Choroid plexus epithelial cell (primary cell): ENCODE data around the gene INTS1.

Experiments
- DNase-seq: peaks from one replicate; pipeline ENCODE4 v3.0.0-alpha.2; 2010; ENCODE audit warnings: low read depth
- H3K4me3 ChIP-seq: 2 replicates; pipeline ENCODE4 v1.5.1; 2011; ENCODE audit warnings: low read depth, mild to moderate bottlenecking, control low read depth, low read length, moderate library complexity
- CTCF ChIP-seq: conservative IDR thresholded peaks from 2 replicates; pipeline ENCODE4 v1.5.1; 2011; ENCODE audit warnings: low read depth, mild to moderate bottlenecking, control low read depth, inconsistent platforms, low read length, moderate library complexity

Gene INTS1

DNA sequence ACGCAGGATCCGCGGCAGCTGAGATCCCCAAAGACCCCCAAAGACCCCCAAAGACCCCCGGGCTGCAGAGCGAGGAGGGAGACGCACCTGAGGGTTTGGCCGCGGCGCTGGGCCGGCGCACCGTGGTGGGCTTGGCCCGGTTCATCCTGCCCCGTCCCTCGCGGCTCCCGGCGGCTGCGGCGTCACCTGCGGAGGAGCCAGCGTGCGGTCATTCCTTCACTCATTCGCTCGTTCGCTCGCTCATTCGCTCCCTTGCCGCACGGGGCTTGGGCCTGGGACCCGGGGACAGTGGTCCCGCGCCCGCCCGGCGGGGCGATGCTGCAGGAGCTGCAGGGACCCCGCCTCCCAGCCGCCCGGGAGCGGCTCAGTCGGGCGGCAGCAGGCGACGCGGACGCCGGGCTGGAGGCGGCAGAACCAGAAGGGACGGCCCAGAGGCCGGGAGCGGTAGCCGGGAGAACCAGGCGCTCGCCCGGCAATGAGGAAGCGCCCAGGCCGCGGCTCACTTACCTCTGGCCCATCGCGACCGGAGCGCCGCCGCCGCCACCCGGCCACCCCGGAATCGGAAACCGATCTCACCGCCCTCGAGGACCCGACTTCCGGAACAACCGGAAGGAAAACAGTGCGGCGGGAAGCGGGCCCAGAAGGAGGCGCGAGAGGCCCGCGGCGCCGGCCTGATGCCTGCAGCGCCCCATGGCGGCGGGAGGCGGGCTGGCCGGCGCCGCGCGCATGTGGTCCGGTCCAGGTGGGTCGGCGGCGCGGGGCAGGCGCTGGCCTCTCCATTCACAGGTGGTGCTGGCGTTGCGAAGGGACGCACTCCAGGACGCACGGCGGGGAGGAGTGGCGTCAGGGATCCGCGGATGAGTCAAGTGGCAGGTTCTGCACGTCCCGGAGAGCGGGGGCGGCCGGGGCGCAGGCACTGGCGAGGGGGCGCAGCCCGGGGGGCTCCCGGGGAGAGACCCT, at the start of gene INTS1:
Gene INTS1 (minus strand): TSS at position 574 of the 960 bp plus-strand sequence. CDS start 429 bp downstream, at position 145.
- H3K4me3 ChIP-seq: peak within 1 kb of the TSS; percentile 86
- TF ChIP-seq CTCF: peak; percentile 57
- DNase-seq: peak; percentile 89

- TF ChIP-seq CTCF: no peak
- DNase-seq: no peak
- H3K4me3 ChIP-seq: no peak overlapping the region
Measured at GRCh38 chr7:1553512-1554210, 49.5 kb upstream of the INTS1 start.

- DNase-seq: no peak
- no peak for TF ChIP-seq CTCF
Measured at GRCh38 chr7:1552200-1552599, 48.0 kb upstream of the INTS1 start.

DNA sequence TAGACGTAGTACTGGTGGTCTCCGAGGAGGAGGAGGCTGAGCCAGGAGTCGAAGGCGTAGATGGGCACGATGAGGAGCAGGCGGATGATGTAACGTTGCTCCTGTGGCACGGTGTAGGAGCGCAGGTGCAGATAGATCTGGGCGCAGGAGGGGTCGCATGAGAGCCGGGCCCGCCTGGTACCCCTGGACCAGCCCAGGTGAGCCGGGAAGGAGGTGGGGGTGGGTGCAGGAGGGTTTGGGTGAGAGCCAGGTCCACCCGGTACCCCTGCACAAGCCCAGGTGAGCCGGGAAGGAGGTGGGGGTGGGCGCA, 46.6 kb upstream of the INTS1 start:
- H3K4me3 ChIP-seq: no peak overlapping the region
- no peak for DNase-seq
- no peak for TF ChIP-seq CTCF

More at GRCh38 chr7:1552200-1552599, 48.0 kb upstream of the INTS1 start:
- no peak overlapping the region for H3K4me3 ChIP-seq

DNA sequence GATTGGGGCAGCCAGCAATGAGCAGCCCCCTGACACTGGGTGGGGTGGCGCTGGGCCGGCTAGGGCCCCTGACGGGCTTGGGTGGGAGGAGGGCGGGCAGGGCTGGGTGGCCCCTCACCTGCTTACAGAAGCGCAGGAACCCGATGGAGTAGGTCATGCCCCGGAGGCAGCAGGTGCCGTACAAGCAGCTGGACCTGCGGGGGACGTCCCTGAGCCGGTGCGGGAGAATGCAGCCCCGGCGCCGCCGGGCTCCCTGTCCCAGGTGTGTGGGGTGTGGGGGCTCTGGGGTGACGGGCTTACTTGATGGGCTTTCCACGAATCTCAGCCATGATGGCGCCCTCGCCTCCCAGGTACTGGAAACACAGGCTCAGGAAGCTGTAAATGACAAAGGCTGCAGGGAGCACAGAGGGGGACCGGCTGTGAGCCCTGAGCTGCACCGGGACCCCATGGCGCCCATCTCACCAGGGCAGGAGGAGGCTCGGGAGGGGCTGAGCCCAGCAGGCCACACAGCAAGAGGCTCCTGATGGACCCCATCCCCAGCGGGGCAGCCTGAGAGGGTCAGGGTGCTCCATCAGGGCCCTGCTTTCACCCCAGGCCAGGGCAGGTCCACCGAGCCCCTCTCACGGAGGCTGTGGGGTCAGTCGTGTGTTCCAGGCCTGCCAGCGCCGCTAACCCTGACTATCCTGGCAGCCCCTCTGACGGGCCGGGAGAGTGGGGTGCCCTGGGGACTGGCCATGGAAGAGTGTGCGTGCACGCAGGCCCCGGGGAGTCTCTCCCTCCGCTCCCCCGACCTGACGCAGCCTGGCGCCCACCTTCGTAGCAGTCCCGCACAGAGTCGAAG, 46.0 kb upstream of the INTS1 start:
- no peak overlapping the region for H3K4me3 ChIP-seq
- TF ChIP-seq CTCF: no peak
- no peak for DNase-seq

GRCh38 chr7:1549357-1550004, 45.3 kb upstream of the INTS1 start:
- no peak for DNase-seq
- no peak for TF ChIP-seq CTCF
- no peak overlapping the region for H3K4me3 ChIP-seq
